ENCODE results near the gene FGD2.

GRCh38 chr6:36979347-36979742 lies 26.1 kb upstream of the FGD2 start:
- TF ChIP-seq FOS (IDR thresholded peaks at IDR 0.05; ENCODE audit: low read depth, low read length), result no peak
- TF ChIP-seq CTCF (conservative IDR thresholded peaks at IDR 0.05; ENCODE audit: low read depth, low read length), result peak; percentile 40
- TF ChIP-seq RAD21 (IDR thresholded peaks at IDR 0.05; ENCODE audit: low read length), result peak; percentile 53
